ENCODE data around the gene PARVB. TPM values are rescaled to one million over a fixed set of nuclear protein-coding genes. Genes with fewer than 3 reads are reported as not detected.

The PARVB gene
- total and polyA plus RNA-seq, 2 donors (not counting 3 experiments of a cell fraction or from before 2014, with no cell fraction given) = 155 to 162 TPM

DNA sequence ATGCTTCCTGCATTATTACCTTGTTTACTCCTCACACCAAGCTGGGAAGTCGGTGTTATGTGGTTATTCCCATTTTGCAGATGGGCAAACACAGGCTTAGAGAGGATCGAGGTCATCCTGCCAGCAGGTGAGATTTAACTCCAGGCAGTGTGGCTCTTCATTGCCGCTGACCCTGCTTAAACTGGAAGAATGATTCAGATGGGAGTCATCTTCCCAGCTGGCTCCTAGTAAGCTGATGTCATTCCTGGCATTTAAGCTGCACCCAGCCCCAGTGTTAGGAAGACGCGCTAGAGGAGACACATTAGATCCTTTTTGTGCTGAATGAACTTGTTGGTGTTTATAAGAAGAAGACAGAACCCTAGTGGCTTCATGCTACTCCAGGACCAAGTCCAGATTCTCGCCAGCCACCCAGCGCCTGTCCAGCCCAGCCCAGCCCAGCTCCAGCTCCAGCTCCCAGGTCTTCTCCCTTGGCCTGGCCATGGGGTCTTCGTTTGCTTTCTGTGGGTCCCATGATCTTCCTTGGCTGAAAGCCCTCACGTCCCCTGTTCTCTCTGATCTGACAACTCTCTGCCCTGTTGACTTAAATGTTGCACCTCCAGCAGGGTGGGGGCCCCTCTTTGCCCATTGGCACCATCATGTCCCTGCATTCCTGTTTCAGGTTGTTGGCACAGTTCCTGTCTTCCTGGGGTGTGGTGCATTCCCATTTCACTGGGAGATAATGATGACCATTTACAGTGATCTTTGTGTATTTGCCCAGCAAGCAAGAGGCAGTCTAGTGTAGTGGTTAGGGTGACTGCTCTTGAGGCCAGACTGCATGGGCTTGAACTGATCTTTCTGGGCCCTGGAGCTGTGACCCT, 13.6 kb downstream of the PARVB start:
- Histone ChIP-seq H3K9ac (replicated peaks; ENCODE audit: extremely low read depth, insufficient read depth, low read length) (no peak overlapping the region), H3K4me3 (replicated peaks in 1 of 3; ENCODE audit: insufficient read depth in 1 of 3, low read depth in 1 of 3, low read length in 3 of 3) (no peak overlapping the region), H2AFZ (ENCODE audit: low read depth, low read length) (no peak overlapping the region), H3K9me1 (replicated peaks; ENCODE audit: control insufficient read depth, extremely low read depth, insufficient read depth, low read length) (no peaks in the 10 kb centered on the region), H3K79me2 (ENCODE audit: control insufficient read depth, insufficient read depth, low read length) (peaks cover 86% of the 10 kb centered on the region), H3K9me3 (replicated peaks; ENCODE audit: control insufficient read depth, insufficient read depth, low read length) (no peaks in the 10 kb centered on the region), H3K27ac (ENCODE audit: insufficient read depth, low read depth, low read length) (peak overlapping the region; percentile 54), H4K20me1 (replicated peaks; ENCODE audit: control insufficient read depth, extremely low read depth, insufficient read depth, low read length) (no peaks in the 10 kb centered on the region), H3K27me3 (ENCODE audit: control insufficient read depth in 2 of 2, insufficient read depth in 2 of 2, low read length in 2 of 2) (no peaks in the 10 kb centered on the region), H3K4me2 (ENCODE audit: insufficient read depth, low read length) (no peak overlapping the region), H3K36me3 (ENCODE audit: control insufficient read depth in 2 of 2, extremely low read depth in 1 of 2, insufficient read depth in 2 of 2, low read length in 2 of 2) (peaks cover 0 to 4% of the 10 kb centered on the region in 2 experiments), H3K4me1 (ENCODE audit: control insufficient read depth, extremely low read depth, insufficient read depth, low read length) (peaks cover 16% of the 10 kb centered on the region)
- peak; percentile 44 for TF ChIP-seq POLR2AphosphoS5 (IDR thresholded peaks at IDR 0.05; ENCODE audit: insufficient read depth, low read depth, low read length)
- no peak for TF ChIP-seq POLR2A (IDR thresholded peaks at IDR 0.05; ENCODE audit: low read depth, low read length)
- no peak for TF ChIP-seq EZH2 (IDR thresholded peaks at IDR 0.05; ENCODE audit: borderline replicate concordance, low read depth, low read length, severe bottlenecking)
- no peak for TF ChIP-seq MAX (IDR thresholded peaks at IDR 0.05; ENCODE audit: insufficient read depth, insufficient read length)
- TF ChIP-seq FOS (IDR thresholded peaks at IDR 0.05; ENCODE audit: borderline replicate concordance, insufficient read depth, low read length) = peak; percentile 97
- no peak for TF ChIP-seq CTCF (IDR thresholded peaks at IDR 0.05; ENCODE audit: extremely low read depth in 1 of 2, insufficient read depth in 1 of 2, low read depth in 1 of 2, low read length in 2 of 2)
- no peak for TF ChIP-seq MYC (IDR thresholded peaks at IDR 0.05; ENCODE audit: low read depth, low read length)
- TF ChIP-seq GATA2 (IDR thresholded peaks at IDR 0.05; ENCODE audit: insufficient read depth, insufficient read length, low read depth, low read length) = no peak
- TF ChIP-seq JUN (IDR thresholded peaks at IDR 0.05; ENCODE audit: borderline replicate concordance, insufficient read depth, insufficient read length, low read depth) = peak; percentile 90
- DNase-seq (ENCODE audit: low read depth, low spot score) (peak; percentile 85), FAIRE-seq (peak; percentile 98)
- dilution Hi-C loops (cut with MboI; ENCODE audit: extremely low pct_ligation_motif_present, low sequenced_read_pairs) (no loop called here), intact Hi-C loops (cut with micrococcal nuclease) (no loop called here)
- ChIA-PET POLR2A (interaction anchor here (1.0 kb wide), 2 partner anchors 10 to 11 kb away, joined by 3 read pairs; no protein-coding TSS in a partner anchor), CTCF (interaction anchor here (0.9 to 1.5 kb wide), 6 partner anchors 11 to 588 kb away, joined by 3 to 12 read pairs (median 4); no protein-coding TSS in a partner anchor)
- BruUV-seq (replicated peaks) = TSS peak; percentile 60

Measured in endothelial cell of umbilical vein (primary cell).